Measurements from ENCODE around the gene FN1.

The FN1 gene

GRCh38 chr2:215405722-215406581 lies 29.9 kb downstream of the FN1 start:
- TF ChIP-seq EZH2 (IDR thresholded peaks at IDR 0.05; ENCODE audit: borderline replicate concordance, low read depth, low read length, severe bottlenecking) = no peak
- no peak for TF ChIP-seq CTCF (IDR thresholded peaks at IDR 0.05; ENCODE audit: borderline replicate concordance, extremely low read depth, low read length, poor library complexity, severe bottlenecking)
- Histone ChIP-seq H3K9ac (ENCODE audit: low read depth, low read length) (no peak overlapping the region), H3K9me3 (ENCODE audit: insufficient read depth, low read length, severe bottlenecking) (no peaks in the 10 kb centered on the region), H3K4me3 (ENCODE audit: low read depth in 1 of 2, low read length in 2 of 2) (no peak overlapping the region), H3K4me1 (ENCODE audit: insufficient read depth, low read length) (peaks cover 41% of the 10 kb centered on the region), H4K20me1 (ENCODE audit: insufficient read depth, low read length) (no peaks in the 10 kb centered on the region), H3K27me3 (ENCODE audit: insufficient read depth, low read length, poor library complexity) (no peaks in the 10 kb centered on the region), H2AFZ (ENCODE audit: low read depth, low read length) (no peak overlapping the region), H3K36me3 (ENCODE audit: insufficient read depth, low read length) (no peaks in the 10 kb centered on the region), H3K79me2 (ENCODE audit: insufficient read depth, low read length) (no peaks in the 10 kb centered on the region), H3K4me2 (ENCODE audit: insufficient read depth, low read length) (no peak overlapping the region), H3K27ac (ENCODE audit: low read length) (no peak overlapping the region)
- no peak for ATAC-seq (ENCODE audit: insufficient read depth, low read depth)
- DNase-seq = no peak

- Histone ChIP-seq H2AFZ (ENCODE audit: low read depth, low read length) (no peak overlapping the region), H3K9me3 (ENCODE audit: insufficient read depth, low read length, severe bottlenecking) (no peaks in the 10 kb centered on the region), H3K4me2 (ENCODE audit: insufficient read depth, low read length) (no peak overlapping the region), H3K79me2 (ENCODE audit: insufficient read depth, low read length) (no peaks in the 10 kb centered on the region), H4K20me1 (ENCODE audit: insufficient read depth, low read length) (no peaks in the 10 kb centered on the region), H3K4me1 (ENCODE audit: insufficient read depth, low read length) (peaks cover 35% of the 10 kb centered on the region), H3K9ac (ENCODE audit: low read depth, low read length) (no peak overlapping the region), H3K27me3 (ENCODE audit: insufficient read depth, low read length, poor library complexity) (no peaks in the 10 kb centered on the region), H3K27ac (ENCODE audit: low read length) (no peak overlapping the region), H3K4me3 (ENCODE audit: low read depth in 1 of 2, low read length in 2 of 2) (no peak overlapping the region), H3K36me3 (ENCODE audit: insufficient read depth, low read length) (no peaks in the 10 kb centered on the region)
- ATAC-seq (ENCODE audit: insufficient read depth, low read depth) (no peak), DNase-seq (no peak)
- TF ChIP-seq CTCF (IDR thresholded peaks at IDR 0.05; ENCODE audit: borderline replicate concordance, extremely low read depth, low read length, poor library complexity, severe bottlenecking) = no peak
- no peak for TF ChIP-seq EZH2 (IDR thresholded peaks at IDR 0.05; ENCODE audit: borderline replicate concordance, low read depth, low read length, severe bottlenecking)
Measured at GRCh38 chr2:215404348-215405012, 31.4 kb downstream of the FN1 start.

GRCh38 chr2:215403441-215404347 lies 32.2 kb downstream of the FN1 start:
- Histone ChIP-seq H3K27ac (ENCODE audit: low read length) (no peak overlapping the region), H2AFZ (ENCODE audit: low read depth, low read length) (no peak overlapping the region), H3K27me3 (ENCODE audit: insufficient read depth, low read length, poor library complexity) (no peaks in the 10 kb centered on the region), H4K20me1 (ENCODE audit: insufficient read depth, low read length) (no peaks in the 10 kb centered on the region), H3K36me3 (ENCODE audit: insufficient read depth, low read length) (no peaks in the 10 kb centered on the region), H3K9ac (ENCODE audit: low read depth, low read length) (no peak overlapping the region), H3K4me2 (ENCODE audit: insufficient read depth, low read length) (no peak overlapping the region), H3K9me3 (ENCODE audit: insufficient read depth, low read length, severe bottlenecking) (no peaks in the 10 kb centered on the region), H3K4me1 (ENCODE audit: insufficient read depth, low read length) (peaks cover 27% of the 10 kb centered on the region), H3K79me2 (ENCODE audit: insufficient read depth, low read length) (no peaks in the 10 kb centered on the region), H3K4me3 (ENCODE audit: low read depth in 1 of 2, low read length in 2 of 2) (no peak overlapping the region)
- no peak for TF ChIP-seq EZH2 (IDR thresholded peaks at IDR 0.05; ENCODE audit: borderline replicate concordance, low read depth, low read length, severe bottlenecking)
- no peak for TF ChIP-seq CTCF (IDR thresholded peaks at IDR 0.05; ENCODE audit: borderline replicate concordance, extremely low read depth, low read length, poor library complexity, severe bottlenecking)
- no peak for ATAC-seq (ENCODE audit: insufficient read depth, low read depth)
- DNase-seq = no peak
